Retinal pigment epithelial cell (primary cell): Measurements from ENCODE around the gene ZNF888.
"Not testable (repeated sequence)": the region's sequence is repeated elsewhere in the genome, so short reads cannot be mapped to it uniquely, and the experiment has no call there.

Experiments
- DNase-seq: peaks from one replicate; pipeline ENCODE4 v3.0.0-alpha.2; 2010; ENCODE audit warnings: low read depth
- H3K4me3 ChIP-seq: 2 replicates; pipeline ENCODE4 v1.5.1; 2011; ENCODE audit warnings: mild to moderate bottlenecking, low read length, control low read depth, moderate library complexity
- CTCF ChIP-seq: conservative IDR thresholded peaks from 2 replicates; pipeline ENCODE4 v1.5.1; 2011; ENCODE audit warnings: low read depth, low read length, control low read depth, inconsistent platforms

ZNF888 gene

GRCh38 chr19:52957591-52957990 lies 34.4 kb upstream of the ZNF888 start:
- H3K4me3 ChIP-seq: no peak overlapping the region
- no peak for DNase-seq
- no peak for TF ChIP-seq CTCF

GRCh38 chr19:52956917-52957316 lies 33.7 kb upstream of the ZNF888 start:
- no peak for DNase-seq
- no peak overlapping the region for H3K4me3 ChIP-seq
- TF ChIP-seq CTCF: no peak

- H3K4me3 ChIP-seq: no peak overlapping the region
- DNase-seq: no peak
Measured at GRCh38 chr19:52949422-52949821, 26.2 kb upstream of the ZNF888 start.

GRCh38 chr19:52948025-52948770 lies 25.0 kb upstream of the ZNF888 start:
- no peak for TF ChIP-seq CTCF
- H3K4me3 ChIP-seq: no peak overlapping the region
- DNase-seq: no peak

More at GRCh38 chr19:52949422-52949821, 26.2 kb upstream of the ZNF888 start:
- no peak for TF ChIP-seq CTCF

GRCh38 chr19:52946322-52947310 lies 23.4 kb upstream of the ZNF888 start:
- no peak for TF ChIP-seq CTCF
- peak overlapping the region; percentile 22 for H3K4me3 ChIP-seq
- no peak for DNase-seq

- no peak for TF ChIP-seq CTCF
- no peak overlapping the region for H3K4me3 ChIP-seq
- DNase-seq: no peak
Measured at GRCh38 chr19:52945652-52946321, 22.6 kb upstream of the ZNF888 start.

- not testable (repeated sequence) for DNase-seq, H3K4me3 ChIP-seq
Measured at GRCh38 chr19:52944703-52945493, 21.7 kb upstream of the ZNF888 start.
